RWPE1 (cell line): ENCODE results near the gene SOX8.
A peak's percentile ranks its signal among the peaks of the same experiment; 100 is the strongest.

Source experiments
- CTCF ChIA-PET: fragments of 350-600 bp; sonication (Branson Sonifier 250); formaldehyde crosslinking; extraction: SDS; loops from one replicate; lab custom pipeline; 2021; lab: Yijun Ruan, JAX
- POLR2A ChIA-PET: fragments of 400-600 bp; formaldehyde crosslinking; extraction: SDS; loops from one replicate; lab custom pipeline; 2020; ENCODE audit warnings: antibody characterized with exemption; ENCODE audit not compliant: low non-redundant PET; lab: Yijun Ruan, JAX
- DNase-seq: peaks from one replicate; pipeline ENCODE4 v3.0.0; 2012; ENCODE audit warnings: low spot score
- H3K27ac ChIP-seq: fragments of 450-650 bp; 2 replicates; pipeline ENCODE4 v1.5.1; 2017
- TF ChIP-seq, protein P1 (sequence below): fragments of 450-650 bp; conservative IDR thresholded peaks from 2 replicates; pipeline ENCODE4 v1.5.1; 2017; ENCODE audit warnings: low read depth, mild to moderate bottlenecking

SOX8 gene

DNA sequence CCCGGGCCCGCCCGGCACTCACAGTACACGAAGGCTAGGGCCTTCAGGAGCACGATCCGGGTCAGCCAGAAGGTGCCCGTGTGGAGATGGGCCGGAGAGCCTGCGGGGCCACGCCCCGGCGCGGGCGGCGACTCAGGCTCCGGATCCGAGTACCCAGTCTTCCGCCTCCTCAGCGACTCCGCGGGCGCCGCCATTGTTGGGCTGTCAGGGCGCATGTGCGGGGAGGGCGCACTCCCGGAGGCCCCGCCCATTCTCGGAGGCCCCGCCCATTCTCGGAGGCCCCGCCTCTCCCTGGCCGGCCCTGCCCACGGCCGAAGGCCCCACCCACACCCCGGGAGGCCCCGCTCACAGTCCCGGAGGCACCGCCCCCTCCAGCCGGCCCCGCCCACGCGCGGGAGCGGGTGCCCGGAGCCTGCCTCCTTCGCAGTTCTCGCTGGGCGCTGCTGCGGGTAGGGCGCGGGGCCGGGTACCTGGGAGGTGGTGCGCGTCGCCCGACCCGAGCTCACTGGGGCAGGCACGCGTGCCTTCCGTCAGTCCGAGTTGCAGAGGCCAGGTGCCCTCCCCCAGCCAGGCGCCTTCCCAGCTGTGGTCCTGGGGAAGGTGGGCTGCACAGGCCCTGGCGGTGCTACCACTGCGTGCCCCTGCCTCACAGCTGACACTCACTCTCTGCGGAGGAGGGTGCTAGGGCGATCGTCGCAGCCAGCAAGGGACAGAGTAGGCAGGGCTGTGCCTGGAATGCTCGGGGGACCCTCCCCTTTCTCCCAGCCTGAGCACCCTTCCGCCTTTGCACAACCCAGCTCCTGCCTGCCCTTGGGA, 10.6 kb upstream of the SOX8 start, which contains the start of gene LMF1:
LMF1 (minus strand) TSS at position 219 of the 816 bp plus-strand sequence; CDS start at position 215, 4 bp downstream.
- POLR2A ChIA-PET, result no interaction called here
- CTCF ChIA-PET, result no interaction called here
- DNase-seq, result peak; percentile 97
- TF ChIP-seq, protein P1, sequence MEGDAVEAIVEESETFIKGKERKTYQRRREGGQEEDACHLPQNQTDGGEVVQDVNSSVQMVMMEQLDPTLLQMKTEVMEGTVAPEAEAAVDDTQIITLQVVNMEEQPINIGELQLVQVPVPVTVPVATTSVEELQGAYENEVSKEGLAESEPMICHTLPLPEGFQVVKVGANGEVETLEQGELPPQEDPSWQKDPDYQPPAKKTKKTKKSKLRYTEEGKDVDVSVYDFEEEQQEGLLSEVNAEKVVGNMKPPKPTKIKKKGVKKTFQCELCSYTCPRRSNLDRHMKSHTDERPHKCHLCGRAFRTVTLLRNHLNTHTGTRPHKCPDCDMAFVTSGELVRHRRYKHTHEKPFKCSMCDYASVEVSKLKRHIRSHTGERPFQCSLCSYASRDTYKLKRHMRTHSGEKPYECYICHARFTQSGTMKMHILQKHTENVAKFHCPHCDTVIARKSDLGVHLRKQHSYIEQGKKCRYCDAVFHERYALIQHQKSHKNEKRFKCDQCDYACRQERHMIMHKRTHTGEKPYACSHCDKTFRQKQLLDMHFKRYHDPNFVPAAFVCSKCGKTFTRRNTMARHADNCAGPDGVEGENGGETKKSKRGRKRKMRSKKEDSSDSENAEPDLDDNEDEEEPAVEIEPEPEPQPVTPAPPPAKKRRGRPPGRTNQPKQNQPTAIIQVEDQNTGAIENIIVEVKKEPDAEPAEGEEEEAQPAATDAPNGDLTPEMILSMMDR, result no peak
- H3K27ac ChIP-seq, result peak within 1 kb of the TSS; percentile 85

DNA sequence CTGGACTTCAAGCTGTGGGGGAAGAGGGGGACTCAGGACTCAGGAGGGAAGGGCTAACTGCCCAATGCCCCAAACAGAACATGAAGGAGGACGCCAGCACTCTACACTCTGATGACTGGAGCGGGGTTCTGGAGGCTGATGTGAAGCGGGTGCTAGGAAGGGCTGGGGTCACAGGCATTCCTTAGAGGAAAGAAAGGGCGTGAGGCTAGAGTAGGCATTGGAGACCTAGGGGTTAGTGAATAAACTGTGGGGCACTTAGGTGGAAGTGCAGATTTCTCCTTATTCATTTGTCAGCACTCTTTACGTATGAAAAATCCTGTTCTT, 10.0 kb upstream of the SOX8 start:
- DNase-seq, result no peak
- H3K27ac ChIP-seq, result no peak overlapping the region
- TF ChIP-seq, protein P1, result no peak
- CTCF ChIA-PET, result no interaction called here
- POLR2A ChIA-PET, result no interaction called here

DNA sequence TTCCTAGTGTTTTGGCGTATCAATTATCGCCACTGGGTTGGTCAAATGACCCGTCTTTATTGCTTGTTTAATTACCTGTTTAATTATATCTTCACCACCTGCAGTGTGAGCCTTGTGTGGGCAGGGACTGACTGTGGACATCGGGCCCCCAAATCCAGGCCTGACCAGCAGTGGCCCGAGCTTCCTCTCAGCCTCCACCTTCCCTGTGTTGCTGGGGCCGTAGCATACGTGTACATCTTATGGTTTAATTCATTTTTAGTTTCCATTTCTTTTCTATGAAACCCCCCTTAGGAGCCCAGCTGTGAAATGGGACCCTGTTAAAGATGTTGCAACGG, 9.6 kb upstream of the SOX8 start:
- ChIA-PET POLR2A (no interaction called here), CTCF (no interaction called here)
- no peak for DNase-seq
- TF ChIP-seq, protein P1, result no peak
- H3K27ac ChIP-seq, result no peak overlapping the region

DNA sequence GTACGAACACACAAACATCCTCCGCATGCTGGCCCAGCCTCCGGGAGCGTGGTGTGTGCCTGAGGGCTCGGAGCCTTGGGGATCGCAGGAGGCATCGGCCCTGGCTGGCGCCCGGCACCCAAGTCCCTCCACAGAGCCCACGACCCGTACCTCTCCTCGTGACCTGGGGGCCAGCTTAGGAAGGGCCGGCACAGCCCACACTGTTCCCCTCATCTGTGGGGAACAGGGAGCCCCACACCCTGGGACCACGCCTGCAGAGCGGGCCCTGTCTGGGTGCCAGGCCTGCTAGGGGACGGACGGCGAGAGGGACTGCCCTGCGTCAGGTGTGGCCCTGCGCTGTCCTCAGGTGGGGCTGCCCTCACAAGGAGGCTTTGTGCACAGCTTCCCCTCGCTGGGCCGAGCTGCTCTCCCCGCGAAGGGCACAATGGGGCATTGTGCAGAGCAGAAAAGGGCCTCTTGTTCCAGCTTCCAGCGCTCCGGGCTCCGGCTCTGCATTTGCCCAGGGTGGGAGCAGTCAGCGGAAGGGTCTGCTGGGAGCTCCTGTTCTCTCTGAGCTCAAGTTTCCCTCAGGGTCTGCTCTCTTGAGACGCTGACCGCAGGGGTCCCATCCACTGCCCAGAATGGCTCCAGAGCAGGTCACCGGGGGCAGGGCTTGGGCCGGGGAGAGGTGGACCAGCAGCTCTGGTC, 9.1 kb upstream of the SOX8 start:
- ChIA-PET POLR2A (no interaction called here), CTCF (no interaction called here)
- H3K27ac ChIP-seq, result no peak overlapping the region
- DNase-seq, result no peak
- TF ChIP-seq, protein P1, result no peak

DNA sequence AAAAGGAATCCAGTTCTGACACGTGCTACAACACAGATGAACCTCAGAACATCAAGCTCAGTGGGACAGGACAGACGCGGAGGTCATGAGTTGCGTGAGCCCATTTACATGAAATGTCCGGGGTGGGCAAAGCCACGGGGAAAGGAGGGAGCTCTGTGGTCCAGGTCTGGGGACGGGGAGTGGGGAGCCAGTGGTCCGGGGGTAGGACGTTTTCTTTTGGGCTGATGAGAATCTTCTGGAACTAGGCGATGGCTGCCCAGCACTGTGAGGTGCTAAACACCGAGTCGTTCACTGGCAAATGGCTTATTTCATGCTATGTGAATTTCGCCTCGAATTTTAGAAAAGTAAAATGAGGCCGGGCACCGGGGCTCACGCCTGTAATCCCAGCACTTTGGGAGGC, 8.2 kb upstream of the SOX8 start:
- ChIA-PET CTCF (interaction anchor here (0.6 to 1.0 kb wide), 2 partner anchors 79 to 85 kb away, joined by 3 read pairs; no protein-coding TSS in a partner anchor), POLR2A (no interaction called here)
- DNase-seq, result no peak
- H3K27ac ChIP-seq, result no peak overlapping the region
- TF ChIP-seq, protein P1, result no peak

DNA sequence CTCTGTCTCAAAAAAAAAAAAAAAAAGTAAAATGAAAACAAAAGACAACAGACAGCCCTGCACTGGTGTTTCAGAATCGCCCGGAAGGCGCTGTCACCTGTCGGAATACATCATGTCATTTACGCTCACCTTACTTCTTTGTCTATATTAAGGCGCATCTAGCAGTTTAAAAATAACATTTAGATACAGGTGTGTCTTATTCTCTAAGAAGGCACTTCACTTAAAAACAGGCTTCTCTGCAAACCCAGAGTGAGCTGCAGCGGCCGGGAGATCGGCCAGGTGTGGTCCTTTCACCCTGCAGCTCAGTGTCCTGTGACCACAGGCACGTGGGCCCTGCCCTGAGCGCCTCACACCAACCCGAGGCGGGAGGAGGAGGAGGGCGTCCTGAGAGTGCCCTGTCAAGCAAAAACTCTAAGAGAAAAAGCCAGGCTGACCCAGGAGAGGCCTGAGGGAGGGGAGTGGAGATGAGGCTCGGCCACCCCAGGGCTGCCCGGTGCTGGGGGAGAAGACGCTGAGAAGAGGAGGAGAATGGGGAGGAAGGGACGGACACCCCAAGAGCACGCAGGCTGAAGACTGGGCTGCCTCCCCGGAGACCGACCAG, 7.5 kb upstream of the SOX8 start:
- DNase-seq, result no peak
- TF ChIP-seq, protein P1, result no peak
- ChIA-PET CTCF (interaction anchor here (0.6 to 1.0 kb wide), 2 partner anchors 78 to 84 kb away, joined by 3 read pairs; no protein-coding TSS in a partner anchor), POLR2A (no interaction called here)
- H3K27ac ChIP-seq, result no peak overlapping the region
